CD14-positive monocyte (primary cell): ENCODE measurements around the gene FBXL13. TPM values are rescaled to one million over a fixed set of nuclear protein-coding genes. Genes with fewer than 3 reads are reported as not detected.
A peak's percentile ranks its signal among the peaks of the same experiment; 100 is the strongest.

Source experiments
- DNase-seq, 3 donors: peaks; one replicate each; pipeline ENCODE4 v3.0.0-alpha.2; 2011 to 2022
- H2AFZ ChIP-seq: 2 replicates; pipeline ENCODE4 v1.6.0; 2012; ENCODE audit warnings: mild to moderate bottlenecking, low read depth, low read length, inconsistent platforms; ENCODE audit not compliant: insufficient read depth, poor library complexity, severe bottlenecking
- H3K27ac ChIP-seq, 2 donors: 1 replicate in 1 of 2; 2 replicates in 1 of 2; pipeline ENCODE4 v1.5.1; 2012 to 2013; ENCODE audit warnings: low read length in 2 of 2, control low read depth in 1 of 2, inconsistent platforms in 1 of 2, low read depth in 1 of 2, mild to moderate bottlenecking in 1 of 2
- H3K27me3 ChIP-seq, 2 donors: one replicate each; pipeline versions ENCODE4 v1.6.0 to v1.6.1; 2011 to 2013; ENCODE audit warnings: low read length in 2 of 2; ENCODE audit not compliant: control insufficient read depth in 2 of 2, insufficient read depth in 2 of 2
- H3K36me3 ChIP-seq, 2 donors: replicated peaks in 1 of 2; 1 replicate in 1 of 2; 2 replicates in 1 of 2; pipeline versions ENCODE4 v1.5.1 to v1.6.1; 2012 to 2013; ENCODE audit warnings: low read length in 2 of 2, control low read depth in 1 of 2, inconsistent platforms in 1 of 2, mild to moderate bottlenecking in 1 of 2; ENCODE audit not compliant: insufficient read depth in 2 of 2, control insufficient read depth in 1 of 2
- H3K4me1 ChIP-seq, 2 donors: 1 replicate in 1 of 2; 2 replicates in 1 of 2; pipeline versions ENCODE4 v1.5.1 to v1.6.1; 2012 to 2013; ENCODE audit warnings: low read length in 2 of 2, control low read depth in 1 of 2, inconsistent platforms in 1 of 2, mild to moderate bottlenecking in 1 of 2, moderate library complexity in 1 of 2; ENCODE audit not compliant: insufficient read depth in 2 of 2, control insufficient read depth in 1 of 2
- H3K4me2 ChIP-seq: replicated peaks from 2 replicates; pipeline ENCODE3; 2012; ENCODE audit warnings: low read length, moderate library complexity, mild to moderate bottlenecking; ENCODE audit not compliant: poor library complexity, severe bottlenecking; ENCODE audit errors: extremely low read depth
- H3K4me3 ChIP-seq, 3 experiments: fragments of 200-600 bp in 1 of 3; sonication (generic) in 1 of 3; replicated peaks in 1 of 3; 1 replicate in 2 of 3; 2 replicates in 1 of 3; pipeline ENCODE4 v1.5.1; 2011 to 2013; ENCODE audit warnings: low read length in 3 of 3, mild to moderate bottlenecking in 3 of 3, control low read depth in 2 of 3, low read depth in 2 of 3, inconsistent platforms in 1 of 3, moderate library complexity in 1 of 3
- H3K79me2 ChIP-seq: 2 replicates; pipeline ENCODE4 v1.6.0; 2012; ENCODE audit warnings: mild to moderate bottlenecking, control low read depth, inconsistent platforms, low read length, moderate library complexity; ENCODE audit not compliant: insufficient read depth
- H3K9ac ChIP-seq: 2 replicates; pipeline ENCODE4 v1.6.0; 2017; ENCODE audit warnings: low read length, mild to moderate bottlenecking; ENCODE audit not compliant: insufficient read depth, poor library complexity, severe bottlenecking
- H3K9me3 ChIP-seq, 2 donors: replicated peaks in 1 of 2; 1 replicate in 1 of 2; 2 replicates in 1 of 2; pipeline versions ENCODE4 v1.5.1 to v1.6.1; 2012 to 2013; ENCODE audit warnings: low read length in 2 of 2, control low read depth in 1 of 2; ENCODE audit not compliant: control insufficient read depth in 1 of 2, insufficient read depth in 1 of 2
- H4K20me1 ChIP-seq: 2 replicates; pipeline ENCODE4 v1.6.0; 2012; ENCODE audit warnings: mild to moderate bottlenecking, low read length, control low read depth, moderate library complexity; ENCODE audit not compliant: insufficient read depth
- H3K27ac Mint-ChIP-seq, 7 donors: one replicate each; pipeline ENCODE4 v1.8.0; 2020; ENCODE audit warnings: mild to moderate bottlenecking in 7 of 7, mixed read lengths in 7 of 7, moderate library complexity in 6 of 7, inconsistent platforms in 2 of 7
- H3K27me3 Mint-ChIP-seq, 3 donors: one replicate each; pipeline ENCODE4 v1.8.0; 2021 to 2022; ENCODE audit warnings: low read depth in 3 of 3, mild to moderate bottlenecking in 3 of 3, mixed read lengths in 3 of 3, moderate library complexity in 3 of 3, inconsistent platforms in 1 of 3
- H3K36me3 Mint-ChIP-seq, 2 donors: one replicate each; pipeline ENCODE4 v1.8.0; 2020; ENCODE audit warnings: mixed read lengths in 2 of 2, inconsistent platforms in 1 of 2, mild to moderate bottlenecking in 1 of 2
- H3K4me1 Mint-ChIP-seq: one replicate; pipeline ENCODE4 v1.8.0; 2020; ENCODE audit warnings: mild to moderate bottlenecking, mixed read lengths
- H3K4me3 Mint-ChIP-seq, 2 donors: one replicate each; pipeline ENCODE4 v1.8.0; 2020; ENCODE audit warnings: mild to moderate bottlenecking in 2 of 2, mixed read lengths in 2 of 2, moderate library complexity in 1 of 2
- H3K9me3 Mint-ChIP-seq, 7 donors: one replicate each; pipeline ENCODE4 v1.8.0; 2020 to 2022; ENCODE audit warnings: mixed read lengths in 7 of 7, mild to moderate bottlenecking in 6 of 7, moderate library complexity in 6 of 7, inconsistent platforms in 2 of 7
- WGBS: methylation state at CpG from one replicate; pipeline ENCODE4 v1.1.5; 2013; ENCODE audit warnings: missing lambda C conversion rate; ENCODE audit not compliant: insufficient coverage; 5-methylcytosine and 5-hydroxymethylcytosine counted together
- intact Hi-C, 2 donors: fragments of 100-400 bp; cut with micrococcal nuclease; formaldehyde crosslinking; loops; one replicate each; pipeline versions ENCODE4 v1.15.0 to v1.15.1; 2023
- polyA plus RNA-seq, 3 donors: library from polyadenylated mRNA; depleted of rRNA in 1 of 3; unstranded in 2 of 3; stranded (reverse) in 1 of 3; fragments of 300-500 nt in 2 of 3; fragments of >200 nt in 1 of 3; fragmentation: Illumina TruSeq in 2 of 3; gene quantifications; 1 replicate in 2 of 3; 2 replicates in 1 of 3; pipeline ENCODE4 v1.2.3, GENCODE V29; 2012 to 2021
- TF ChIP-seq, protein P1 (sequence below): fragments of 200-600 bp; IDR thresholded peaks from one replicate; pipeline ENCODE4 v1.8.0; 2022; ENCODE audit warnings: antibody characterized with exemption, mild to moderate bottlenecking

Gene FBXL13
- polyA plus RNA-seq, 3 donors, result 0.05 TPM; not detected in 2

DNA sequence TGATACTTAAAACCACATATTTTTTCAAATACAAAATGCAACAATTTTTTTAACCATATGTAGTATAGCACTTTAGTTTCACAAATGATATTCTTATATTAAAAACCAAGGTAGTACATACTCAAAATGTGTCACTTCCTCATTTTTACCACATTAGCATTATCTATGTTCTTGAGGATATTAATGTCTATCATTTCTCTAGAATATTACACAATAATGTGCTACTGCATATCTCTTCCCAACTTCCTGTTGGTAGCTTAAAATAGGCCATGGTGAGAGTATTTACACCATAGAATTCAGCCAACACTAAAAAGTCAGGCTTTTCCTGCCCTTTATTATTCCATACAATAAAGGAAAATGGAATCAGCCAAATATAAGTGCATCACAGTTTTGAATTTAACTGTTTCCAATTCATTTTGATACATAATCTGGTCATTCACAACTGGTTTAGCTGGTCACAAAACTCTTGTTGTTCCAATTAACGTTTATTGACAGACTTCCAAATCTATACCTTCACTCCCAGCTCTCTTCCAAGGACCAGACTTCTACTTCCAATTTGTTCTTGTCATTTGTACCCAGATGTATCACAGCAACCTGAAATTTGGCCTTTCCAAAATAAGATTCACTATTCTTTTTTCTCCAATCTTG, 181.8 kb downstream of the FBXL13 start:
- no peak overlapping the region for H3K4me3 Mint-ChIP-seq

DNA sequence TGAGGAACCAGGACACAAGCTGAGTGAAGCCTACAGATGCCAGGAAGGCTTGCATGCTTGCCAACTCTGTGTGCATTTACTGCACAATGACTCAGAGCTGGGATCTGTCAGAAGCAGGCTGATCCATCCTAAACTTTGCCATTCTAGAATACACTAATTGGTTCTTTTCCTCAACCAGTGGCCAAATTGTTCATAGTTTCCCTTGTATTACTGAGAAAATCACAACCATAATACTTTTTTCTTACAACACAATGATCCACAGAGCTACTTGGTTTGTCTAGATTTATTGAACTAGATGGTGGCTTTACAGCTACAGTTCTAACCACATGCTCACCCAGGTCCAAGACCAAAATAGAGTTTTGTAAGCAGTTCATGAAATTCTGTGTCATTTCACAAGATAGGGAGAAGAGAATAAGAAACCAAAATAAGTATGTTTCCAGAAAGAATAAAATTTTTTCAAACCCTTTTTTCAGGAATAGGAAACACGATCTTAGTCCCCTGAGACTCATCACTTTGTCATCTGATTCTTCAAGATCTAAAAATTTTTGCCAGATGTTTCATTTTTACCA, 182.8 kb downstream of the FBXL13 start:
- Mint-ChIP-seq H3K4me3 (no peak overlapping the region), H3K9me3 (peaks cover 0 to 2% (median 0%) of the 10 kb centered on the region in 7 donors), H3K27me3 (peaks cover 0 to 2% (median 0%) of the 10 kb centered on the region in 3 donors), H3K4me1 (peaks cover 78% of the 10 kb centered on the region), H3K27ac (peak overlapping the region in 1 of 7 donors; percentile 40), H3K36me3 (no peaks in the 10 kb centered on the region)
- Histone ChIP-seq H2AFZ (no peak overlapping the region), H3K4me1 (peaks cover 43 to 49% of the 10 kb centered on the region in 2 donors), H3K4me3 (no peak overlapping the region), H3K9me3 (no peaks in the 10 kb centered on the region), H3K27me3 (no peaks in the 10 kb centered on the region), H3K9ac (no peak overlapping the region), H3K79me2 (no peaks in the 10 kb centered on the region), H3K4me2 (no peak overlapping the region), H3K27ac (no peak overlapping the region), H3K36me3 (no peaks in the 10 kb centered on the region), H4K20me1 (no peaks in the 10 kb centered on the region)
- intact Hi-C loops, result no loop called here
- TF ChIP-seq, protein P1, sequence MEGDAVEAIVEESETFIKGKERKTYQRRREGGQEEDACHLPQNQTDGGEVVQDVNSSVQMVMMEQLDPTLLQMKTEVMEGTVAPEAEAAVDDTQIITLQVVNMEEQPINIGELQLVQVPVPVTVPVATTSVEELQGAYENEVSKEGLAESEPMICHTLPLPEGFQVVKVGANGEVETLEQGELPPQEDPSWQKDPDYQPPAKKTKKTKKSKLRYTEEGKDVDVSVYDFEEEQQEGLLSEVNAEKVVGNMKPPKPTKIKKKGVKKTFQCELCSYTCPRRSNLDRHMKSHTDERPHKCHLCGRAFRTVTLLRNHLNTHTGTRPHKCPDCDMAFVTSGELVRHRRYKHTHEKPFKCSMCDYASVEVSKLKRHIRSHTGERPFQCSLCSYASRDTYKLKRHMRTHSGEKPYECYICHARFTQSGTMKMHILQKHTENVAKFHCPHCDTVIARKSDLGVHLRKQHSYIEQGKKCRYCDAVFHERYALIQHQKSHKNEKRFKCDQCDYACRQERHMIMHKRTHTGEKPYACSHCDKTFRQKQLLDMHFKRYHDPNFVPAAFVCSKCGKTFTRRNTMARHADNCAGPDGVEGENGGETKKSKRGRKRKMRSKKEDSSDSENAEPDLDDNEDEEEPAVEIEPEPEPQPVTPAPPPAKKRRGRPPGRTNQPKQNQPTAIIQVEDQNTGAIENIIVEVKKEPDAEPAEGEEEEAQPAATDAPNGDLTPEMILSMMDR, result no peak
- WGBS, result no CpG with 5 or more reads among the region's 1 CpG
- DNase-seq, result peak in 1 of 3 donors; percentile 15

More for the DNA sequence above, 181.8 kb downstream of the FBXL13 start:
- TF ChIP-seq, protein P1, result no peak
- DNase-seq, result peak; percentile 38 to 52 (median 40)
- Histone ChIP-seq H3K9me3 (no peaks in the 10 kb centered on the region), H3K4me1 (peaks cover 37 to 49% of the 10 kb centered on the region in 2 donors), H4K20me1 (no peaks in the 10 kb centered on the region), H3K4me2 (peak overlapping the region; percentile 29), H3K4me3 (peak overlapping the region in 1 of 3 experiments; percentile 29), H3K36me3 (no peaks in the 10 kb centered on the region), H3K79me2 (no peaks in the 10 kb centered on the region), H3K9ac (no peak overlapping the region), H3K27me3 (no peaks in the 10 kb centered on the region), H2AFZ (no peak overlapping the region), H3K27ac (no peak overlapping the region)
- H3K9me3 Mint-ChIP-seq, result peaks cover 0 to 2% (median 0%) of the 10 kb centered on the region in 7 donors
- H3K27me3 Mint-ChIP-seq, result peaks cover 0 to 2% (median 0%) of the 10 kb centered on the region in 3 donors
- H3K27ac Mint-ChIP-seq, result peak overlapping the region in 3 of 7 donors; percentile 45 to 74 (median 46)
- no peaks in the 10 kb centered on the region for H3K36me3 Mint-ChIP-seq
- WGBS, result 11% methylated on average over 1 of the region's 1 CpG
- H3K4me1 Mint-ChIP-seq, result peaks cover 76% of the 10 kb centered on the region
- intact Hi-C loops, result no loop called here
